Gastrocnemius medialis (tissue), 4 donors: ENCODE measurements around the gene SPATA12. TPM values are rescaled to one million over a fixed set of nuclear protein-coding genes. Genes with fewer than 3 reads are reported as not detected.

Experiments used
- ATAC-seq, 2 donors: fragments of 150-250 bp; one replicate each; pipeline ENCODE4 v1.9.1; 2016
- DNase-seq, 2 donors: peaks; one replicate each; pipeline ENCODE4 v3.0.0-alpha.2; 2019
- H3K27ac ChIP-seq, 4 donors: fragments of 200-600 bp; sonication (generic); 1 replicate in 1 of 4; 2 replicates in 3 of 4; pipeline ENCODE4 v1.5.1; 2016 to 2018; ENCODE audit warnings: mild to moderate bottlenecking in 2 of 4, moderate library complexity in 1 of 4
- H3K27me3 ChIP-seq, 3 donors: fragments of 200-600 bp; sonication (generic) in 2 of 3; 1 replicate in 1 of 3; 2 replicates in 2 of 3; pipeline versions ENCODE4 v1.5.1 to v1.6.0; 2016 to 2019; ENCODE audit warnings: mild to moderate bottlenecking in 1 of 3, moderate library complexity in 1 of 3
- H3K36me3 ChIP-seq, 2 donors: fragments of 200-600 bp; sonication (generic) in 1 of 2; one replicate each; pipeline ENCODE4 v1.5.1; 2017 to 2018
- H3K4me1 ChIP-seq, 2 donors: fragments of 200-600 bp; sonication (generic) in 1 of 2; one replicate each; pipeline ENCODE4 v1.5.1; 2016 to 2017; ENCODE audit warnings: mild to moderate bottlenecking in 2 of 2
- H3K4me3 ChIP-seq, 4 donors: fragments of 200-600 bp; sonication (generic) in 3 of 4; 1 replicate in 1 of 4; 2 replicates in 3 of 4; pipeline ENCODE4 v1.5.1; 2016 to 2019; ENCODE audit warnings: mild to moderate bottlenecking in 2 of 4
- H3K9me3 ChIP-seq, 3 donors: fragments of 200-600 bp; sonication (generic) in 2 of 3; 1 replicate in 1 of 3; 2 replicates in 2 of 3; pipeline ENCODE4 v1.5.1; 2016 to 2019
- POLR2A ChIP-seq, 2 donors: fragments of 450-650 bp; IDR thresholded peaks; one replicate each; pipeline ENCODE4 v1.6.1; 2017; ENCODE audit warnings: antibody characterized with exemption in 2 of 2, mild to moderate bottlenecking in 2 of 2, moderate library complexity in 2 of 2
- in situ Hi-C, 4 donors: fragments of 200-750 bp; cut with MboI; loops; one replicate each; pipeline versions ENCODE4 v1.15.0 to v1.8.0; 2017; ENCODE audit warnings: low sequenced_read_pairs in 4 of 4
- intact Hi-C: fragments of 100-400 bp; cut with DNase I; formaldehyde crosslinking; loops from one replicate; pipeline ENCODE4 v1.15.1; 2023; ENCODE audit warnings: low total_unique reads
- total RNA-seq, 4 donors: library from RNA; depleted of rRNA; stranded (reverse); fragments of >200 nt; gene quantifications; one replicate each; pipeline versions ENCODE4 v1.1.0 to v1.2.3, GENCODE V29; 2016
- TF ChIP-seq, protein P1 (sequence below), 5 experiments: fragments of 450-650 bp in 3 of 5; fragments of 200-600 bp in 2 of 5; sonication (generic) in 2 of 5; IDR thresholded peaks in 4 of 5; conservative IDR thresholded peaks in 1 of 5; 1 replicate in 4 of 5; 2 replicates in 1 of 5; pipeline ENCODE4 v1.5.1; 2016 to 2019; ENCODE audit warnings: antibody characterized with exemption in 5 of 5, mild to moderate bottlenecking in 3 of 5, moderate library complexity in 3 of 5

The SPATA12 gene
- total RNA-seq, 4 donors from 2014 or later = not detected

DNA sequence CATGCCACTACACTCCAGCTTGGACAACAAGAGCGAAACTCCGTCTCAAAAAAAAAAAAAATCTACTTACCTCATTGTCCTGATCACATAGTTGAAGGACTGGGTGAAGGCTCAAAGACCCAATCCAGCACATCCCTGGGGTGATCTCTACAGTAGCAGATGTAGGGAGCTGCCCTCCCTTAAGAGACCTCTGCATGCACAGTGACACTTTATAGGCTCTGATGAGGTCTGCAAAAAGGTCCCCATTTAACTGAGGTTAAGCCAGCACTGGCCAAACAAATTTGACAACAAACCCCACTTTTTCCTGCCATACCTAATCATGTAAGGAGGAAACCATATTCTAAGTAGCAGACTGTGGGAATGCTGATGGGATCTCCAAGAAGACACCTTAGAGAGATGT, 31.1 kb upstream of the SPATA12 start:
- Histone ChIP-seq H3K27me3 (no peaks in the 10 kb centered on the region), H3K9me3 (no peaks in the 10 kb centered on the region), H3K4me1 (no peaks in the 10 kb centered on the region), H3K27ac (no peak overlapping the region), H3K36me3 (no peaks in the 10 kb centered on the region), H3K4me3 (no peak overlapping the region)
- intact Hi-C loops (no loop called here), in situ Hi-C loops (no loop called here)
- no peak for TF ChIP-seq POLR2A (IDR thresholded peaks at IDR 0.05)
- TF ChIP-seq, protein P1, sequence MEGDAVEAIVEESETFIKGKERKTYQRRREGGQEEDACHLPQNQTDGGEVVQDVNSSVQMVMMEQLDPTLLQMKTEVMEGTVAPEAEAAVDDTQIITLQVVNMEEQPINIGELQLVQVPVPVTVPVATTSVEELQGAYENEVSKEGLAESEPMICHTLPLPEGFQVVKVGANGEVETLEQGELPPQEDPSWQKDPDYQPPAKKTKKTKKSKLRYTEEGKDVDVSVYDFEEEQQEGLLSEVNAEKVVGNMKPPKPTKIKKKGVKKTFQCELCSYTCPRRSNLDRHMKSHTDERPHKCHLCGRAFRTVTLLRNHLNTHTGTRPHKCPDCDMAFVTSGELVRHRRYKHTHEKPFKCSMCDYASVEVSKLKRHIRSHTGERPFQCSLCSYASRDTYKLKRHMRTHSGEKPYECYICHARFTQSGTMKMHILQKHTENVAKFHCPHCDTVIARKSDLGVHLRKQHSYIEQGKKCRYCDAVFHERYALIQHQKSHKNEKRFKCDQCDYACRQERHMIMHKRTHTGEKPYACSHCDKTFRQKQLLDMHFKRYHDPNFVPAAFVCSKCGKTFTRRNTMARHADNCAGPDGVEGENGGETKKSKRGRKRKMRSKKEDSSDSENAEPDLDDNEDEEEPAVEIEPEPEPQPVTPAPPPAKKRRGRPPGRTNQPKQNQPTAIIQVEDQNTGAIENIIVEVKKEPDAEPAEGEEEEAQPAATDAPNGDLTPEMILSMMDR (IDR thresholded peaks at IDR 0.05 in 4 of 5, conservative IDR thresholded peaks at IDR 0.05 in 1 of 5) = no peak
- ATAC-seq (no peak), DNase-seq (no peak)

DNA sequence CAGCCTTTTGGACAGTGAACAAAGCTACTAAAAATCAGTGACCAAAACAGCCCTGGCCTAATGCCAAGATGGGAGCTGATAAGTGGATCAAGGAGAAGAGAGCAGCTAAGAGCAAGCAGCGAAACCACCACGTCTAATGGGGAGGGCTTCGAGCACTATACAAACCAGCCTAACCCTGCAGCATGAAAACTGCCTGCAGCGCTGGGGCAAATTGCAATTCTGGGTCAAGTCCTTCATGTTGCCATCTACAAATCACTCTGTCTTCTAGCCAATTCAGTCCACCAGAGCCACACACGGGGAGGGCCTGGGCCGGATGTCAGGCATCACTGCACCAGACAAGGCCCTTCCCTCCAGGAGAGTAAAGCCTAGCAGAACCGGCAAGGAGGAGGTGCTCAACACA, 30.5 kb upstream of the SPATA12 start:
- in situ Hi-C loops (no loop called here), intact Hi-C loops (no loop called here)
- ATAC-seq (no peak), DNase-seq (no peak)
- H3K27ac ChIP-seq = no peak overlapping the region
- TF ChIP-seq POLR2A (IDR thresholded peaks at IDR 0.05) = no peak
- TF ChIP-seq, protein P1 (IDR thresholded peaks at IDR 0.05 in 4 of 5, conservative IDR thresholded peaks at IDR 0.05 in 1 of 5) = no peak
- no peaks in the 10 kb centered on the region for H3K36me3 ChIP-seq
- no peaks in the 10 kb centered on the region for H3K27me3 ChIP-seq
- no peaks in the 10 kb centered on the region for H3K9me3 ChIP-seq
- H3K4me3 ChIP-seq = no peak overlapping the region
- no peaks in the 10 kb centered on the region for H3K4me1 ChIP-seq

DNA sequence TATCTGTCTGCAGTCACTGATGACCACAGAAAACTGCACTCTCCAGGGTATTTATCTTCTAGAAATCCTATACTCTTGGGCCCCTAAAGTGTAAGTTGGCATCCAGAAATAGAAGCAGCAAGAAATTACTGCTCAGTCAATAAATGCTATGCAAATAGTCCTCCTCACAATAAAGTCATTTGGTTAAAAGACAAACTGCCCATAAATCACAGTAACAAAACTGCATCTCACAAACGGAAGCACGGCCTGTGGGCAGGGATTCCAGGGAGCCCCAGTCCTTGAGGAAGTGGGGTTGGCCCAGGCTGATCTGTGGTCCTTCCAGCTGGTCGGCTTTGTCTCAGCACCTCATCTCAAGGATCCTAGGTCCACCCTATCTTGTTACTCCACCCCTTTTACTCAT, 29.7 kb upstream of the SPATA12 start:
- ATAC-seq (no peak), DNase-seq (no peak)
- TF ChIP-seq, protein P1 (IDR thresholded peaks at IDR 0.05 in 4 of 5, conservative IDR thresholded peaks at IDR 0.05 in 1 of 5) = no peak
- TF ChIP-seq POLR2A (IDR thresholded peaks at IDR 0.05) = no peak
- H3K36me3 ChIP-seq = no peaks in the 10 kb centered on the region
- no peaks in the 10 kb centered on the region for H3K9me3 ChIP-seq
- in situ Hi-C loops = no loop called here
- no peaks in the 10 kb centered on the region for H3K4me1 ChIP-seq
- H3K4me3 ChIP-seq = no peak overlapping the region
- intact Hi-C loops = no loop called here
- H3K27ac ChIP-seq = no peak overlapping the region
- H3K27me3 ChIP-seq = no peaks in the 10 kb centered on the region

DNA sequence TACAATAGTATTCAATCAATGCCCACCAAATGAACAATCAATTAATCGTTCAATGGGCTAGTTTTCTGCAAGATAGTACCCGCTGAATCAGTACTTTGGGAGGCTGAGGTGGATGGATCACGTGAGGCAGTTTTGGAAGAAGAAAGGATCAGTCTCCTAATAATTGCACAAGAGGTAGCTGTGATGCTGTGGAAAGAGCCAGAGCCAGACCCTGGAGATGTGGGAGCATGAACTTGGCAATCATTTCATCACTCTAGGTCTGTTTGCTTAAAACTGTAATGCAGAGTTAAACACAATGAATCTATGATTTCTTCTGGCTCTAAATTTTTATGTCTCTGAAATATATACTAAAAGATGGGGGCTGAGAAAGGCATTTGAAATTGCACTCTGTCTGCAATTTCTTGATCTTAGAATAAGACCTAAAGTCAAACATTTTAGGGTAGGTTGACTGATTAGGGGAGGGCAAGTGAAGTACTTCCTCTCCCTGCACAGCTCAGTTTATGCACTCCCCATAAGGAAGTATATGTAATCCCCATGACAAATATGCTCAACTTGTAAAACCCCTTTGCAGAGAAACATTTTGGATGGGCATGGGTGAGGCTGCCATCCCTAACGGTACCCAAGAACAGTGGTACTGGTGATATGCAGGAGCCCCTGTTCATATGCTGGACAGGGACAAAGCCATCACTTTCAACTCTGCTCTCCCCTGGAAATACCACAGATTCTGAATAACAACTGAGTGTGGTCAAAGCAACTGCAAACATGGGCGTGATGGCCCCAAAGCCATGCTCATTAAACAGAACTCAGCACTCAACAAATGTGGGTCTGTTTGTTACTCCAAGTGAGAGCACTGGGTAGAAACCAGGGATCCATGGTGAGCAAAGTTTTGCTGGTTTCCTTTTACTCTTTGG, 28.6 kb upstream of the SPATA12 start:
- H3K27ac ChIP-seq = no peak overlapping the region
- no peaks in the 10 kb centered on the region for H3K4me1 ChIP-seq
- TF ChIP-seq, protein P1 (IDR thresholded peaks at IDR 0.05 in 4 of 5, conservative IDR thresholded peaks at IDR 0.05 in 1 of 5) = no peak
- TF ChIP-seq POLR2A (IDR thresholded peaks at IDR 0.05) = no peak
- H3K4me3 ChIP-seq = no peak overlapping the region
- in situ Hi-C loops (no loop called here), intact Hi-C loops (no loop called here)
- no peak for DNase-seq
- H3K27me3 ChIP-seq = no peaks in the 10 kb centered on the region
- ATAC-seq = no peak
- H3K36me3 ChIP-seq = no peaks in the 10 kb centered on the region
- H3K9me3 ChIP-seq = no peaks in the 10 kb centered on the region
